ENCODE data around the gene SMG1. TPM values are rescaled to one million over a fixed set of nuclear protein-coding genes. Genes with fewer than 3 reads are reported as not detected.
"Not testable (repeated sequence)": the region's sequence is repeated elsewhere in the genome, so short reads cannot be mapped to it uniquely, and the experiment has no call there.

The SMG1 gene
- total RNA-seq, 2 experiments from 2014 or later = 111 to 147 TPM

DNA sequence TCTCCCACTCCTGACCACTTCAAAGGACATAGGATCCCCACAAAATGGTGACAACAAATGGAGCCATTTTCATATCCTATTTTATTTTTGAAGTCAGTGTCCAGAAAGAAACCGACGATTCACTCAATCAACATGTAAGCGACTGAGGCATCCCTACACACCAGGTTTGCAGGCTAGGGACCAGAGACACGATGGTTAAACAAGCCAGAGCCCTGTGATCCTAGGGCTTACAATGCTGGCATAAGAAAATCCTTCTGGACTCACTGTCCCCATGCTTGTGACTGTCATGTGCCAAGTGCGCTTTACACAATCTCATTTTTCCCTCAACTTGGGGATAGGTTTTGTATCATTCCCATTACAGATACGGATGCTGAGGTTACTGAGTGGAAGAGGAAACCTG is 145.0 kb downstream of the SMG1 start:
- ATAC-seq; H3K27ac Mint-ChIP-seq; H3K27me3 Mint-ChIP-seq; CTCF ChIA-PET; H3K9me3 Mint-ChIP-seq (ENCODE audit: low read depth); H3K4me3 Mint-ChIP-seq; DNase-seq: not testable (repeated sequence)
- Mint-ChIP-seq H3K4me1 (peaks cover 35% of the 10 kb centered on the region), H3K36me3 (peaks cover 38% of the 10 kb centered on the region)

DNA sequence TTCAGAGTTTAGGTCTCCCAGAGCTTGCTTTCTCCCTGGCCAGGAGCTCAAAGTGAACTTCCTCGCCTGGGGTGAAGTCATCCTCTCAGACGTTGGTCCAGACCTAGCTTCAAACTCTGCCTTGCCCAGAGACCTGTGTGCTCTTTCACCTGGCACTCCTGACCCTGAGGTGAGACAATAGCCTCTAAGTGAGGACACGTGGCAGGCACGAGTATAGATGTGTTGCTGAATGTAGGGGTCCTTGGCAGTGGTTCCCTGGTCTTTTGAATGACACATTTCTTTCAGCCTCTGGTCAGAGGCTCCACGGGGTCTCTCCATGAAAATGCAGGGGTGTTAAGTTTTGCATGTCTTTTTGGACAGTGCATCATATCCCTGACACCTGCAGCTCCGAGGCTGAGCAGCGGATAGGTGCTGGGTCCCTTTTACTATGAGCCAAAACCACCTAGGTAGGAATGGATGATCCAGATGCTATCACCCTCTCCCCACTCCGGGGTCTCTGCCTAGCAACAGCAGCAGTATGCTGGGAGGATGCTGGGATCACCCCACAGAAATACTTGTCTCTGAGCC is 145.7 kb downstream of the SMG1 start:
- peaks cover 31% of the 10 kb centered on the region for H3K36me3 Mint-ChIP-seq
- CTCF ChIA-PET; H3K9me3 Mint-ChIP-seq (ENCODE audit: low read depth); DNase-seq; H3K4me3 Mint-ChIP-seq; ATAC-seq; H3K27me3 Mint-ChIP-seq; H3K27ac Mint-ChIP-seq: not testable (repeated sequence)
- peaks cover 28% of the 10 kb centered on the region for H3K4me1 Mint-ChIP-seq

DNA sequence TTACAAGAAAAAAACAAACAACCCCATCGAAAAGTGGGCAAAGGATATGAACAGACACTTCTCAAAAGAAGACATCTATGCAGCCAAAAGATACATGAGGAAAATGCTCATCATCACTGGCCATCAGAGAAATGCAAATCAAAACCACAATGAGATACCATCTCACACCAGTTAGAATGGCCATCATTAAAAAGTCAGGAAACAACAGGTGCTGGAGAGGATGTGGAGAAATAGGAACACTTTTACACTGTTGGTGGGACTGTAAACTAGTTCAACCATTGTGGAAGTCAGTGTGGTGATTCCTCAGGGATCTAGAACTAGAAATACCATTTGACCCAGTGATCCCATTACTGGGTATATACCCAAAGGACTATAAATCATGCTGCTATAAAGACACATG is 148.5 kb downstream of the SMG1 start:
- H3K36me3 Mint-ChIP-seq; H3K9me3 Mint-ChIP-seq (ENCODE audit: low read depth); CTCF ChIA-PET; ATAC-seq; H3K4me1 Mint-ChIP-seq; H3K27me3 Mint-ChIP-seq; H3K27ac Mint-ChIP-seq; H3K4me3 Mint-ChIP-seq; DNase-seq: not testable (repeated sequence)

DNA sequence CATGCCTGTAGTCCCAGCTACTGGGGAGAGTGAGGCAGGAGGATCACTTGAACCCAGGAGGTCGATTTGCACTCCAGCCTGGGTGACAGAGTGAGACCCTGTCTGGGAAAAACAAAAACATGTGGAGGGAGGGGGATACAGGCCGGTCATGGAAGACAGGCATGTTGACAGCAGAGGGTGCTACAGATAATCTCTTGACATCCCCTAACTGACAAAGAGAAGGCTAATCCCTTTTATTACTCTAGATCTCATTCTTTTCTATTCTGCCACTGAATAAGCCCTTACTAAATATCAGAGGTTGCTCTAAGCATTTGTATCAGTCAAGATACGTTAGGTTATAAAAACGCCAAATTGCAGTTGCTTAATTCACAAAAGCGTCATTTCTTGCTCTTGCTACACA is 149.9 kb downstream of the SMG1 start:
- H3K27me3 Mint-ChIP-seq; H3K9me3 Mint-ChIP-seq (ENCODE audit: low read depth); H3K4me3 Mint-ChIP-seq; DNase-seq; CTCF ChIA-PET; H3K4me1 Mint-ChIP-seq; H3K27ac Mint-ChIP-seq; ATAC-seq: not testable (repeated sequence)
- peaks cover 12% of the 10 kb centered on the region for H3K36me3 Mint-ChIP-seq

DNA sequence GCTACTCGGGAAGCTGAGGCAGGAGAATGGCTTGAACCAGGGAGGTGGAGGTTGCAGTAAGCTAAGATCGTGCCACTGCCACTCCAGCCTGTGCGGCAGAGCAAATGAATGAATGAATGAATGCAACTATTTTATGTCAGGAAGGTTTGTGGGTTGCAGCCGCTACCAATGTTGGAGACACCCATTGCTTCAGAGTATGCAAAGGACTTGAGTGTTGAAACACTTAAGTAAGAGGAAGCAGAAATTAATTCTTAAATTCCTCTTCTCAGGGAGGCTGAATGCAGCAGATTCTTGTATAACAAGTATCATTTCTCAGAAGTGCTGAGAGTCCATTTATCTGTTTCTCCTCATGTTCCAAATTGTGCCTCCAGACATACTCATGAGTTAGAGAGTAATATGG is 151.6 kb downstream of the SMG1 start:
- not testable (repeated sequence) for H3K4me3 Mint-ChIP-seq; H3K27ac Mint-ChIP-seq; H3K27me3 Mint-ChIP-seq; H3K9me3 Mint-ChIP-seq (ENCODE audit: low read depth); DNase-seq; H3K4me1 Mint-ChIP-seq; ATAC-seq
- H3K36me3 Mint-ChIP-seq = peaks cover 16% of the 10 kb centered on the region
- CTCF ChIA-PET = interaction anchor here (0.6 kb wide), 1 partner anchor 9 kb away, joined by 3 read pairs; no protein-coding TSS in a partner anchor

DNA sequence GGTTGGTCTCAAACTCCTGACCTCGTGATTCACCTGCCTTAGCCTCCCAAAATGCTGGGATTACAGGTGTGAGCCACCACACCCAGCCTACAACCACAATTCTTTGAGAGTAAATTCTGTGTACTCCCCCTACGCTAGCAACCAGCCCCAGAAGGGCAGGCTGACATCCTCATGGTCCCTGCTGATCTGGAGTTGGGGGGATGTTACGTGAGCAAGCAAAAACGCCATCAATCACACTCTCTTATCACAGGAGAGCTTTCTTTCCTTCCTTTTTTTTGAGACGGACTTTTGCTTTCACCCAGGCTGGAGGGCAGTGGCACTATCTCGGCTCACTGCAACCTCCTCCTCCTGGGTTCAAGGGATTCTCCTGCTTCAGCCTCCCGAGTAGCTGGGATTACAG is 154.0 kb downstream of the SMG1 start:
- Mint-ChIP-seq H3K36me3 (peaks cover 17% of the 10 kb centered on the region), H3K4me1 (peaks cover 15% of the 10 kb centered on the region), H3K27me3 (peaks cover 12% of the 10 kb centered on the region)
- CTCF ChIA-PET; ATAC-seq; H3K4me3 Mint-ChIP-seq; DNase-seq; H3K27ac Mint-ChIP-seq; H3K9me3 Mint-ChIP-seq (ENCODE audit: low read depth): not testable (repeated sequence)

DNA sequence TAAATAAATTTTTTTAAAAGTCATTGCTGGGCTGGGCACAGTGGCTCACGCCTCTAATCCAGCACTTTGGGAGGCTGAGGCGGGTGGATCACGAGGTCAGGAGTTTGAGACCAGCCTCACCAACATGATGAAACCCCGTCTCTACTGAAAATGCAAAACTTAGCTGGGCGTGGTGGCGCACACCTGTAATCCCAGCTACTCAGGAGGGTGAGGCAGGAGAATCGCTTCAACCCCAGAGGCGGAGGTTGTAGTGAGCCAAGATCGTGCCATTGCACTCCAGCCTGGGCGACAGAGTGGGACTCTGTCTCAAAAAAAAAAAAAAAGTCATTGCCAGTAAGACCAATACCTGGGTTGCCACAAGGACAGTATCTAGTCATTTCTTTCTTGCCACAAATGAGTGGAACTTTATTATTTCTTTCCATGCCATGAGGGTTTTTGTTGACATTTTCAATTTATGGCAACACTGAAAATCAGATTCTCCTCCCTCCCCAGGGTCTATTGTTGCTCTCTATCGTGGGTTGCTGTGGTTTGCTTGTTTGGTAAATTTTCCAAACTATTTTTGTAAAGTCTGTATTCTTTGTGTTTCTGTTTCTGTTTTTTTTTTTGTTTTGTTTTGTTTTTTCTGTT is 155.8 kb downstream of the SMG1 start:
- not testable (repeated sequence) for DNase-seq

DNA sequence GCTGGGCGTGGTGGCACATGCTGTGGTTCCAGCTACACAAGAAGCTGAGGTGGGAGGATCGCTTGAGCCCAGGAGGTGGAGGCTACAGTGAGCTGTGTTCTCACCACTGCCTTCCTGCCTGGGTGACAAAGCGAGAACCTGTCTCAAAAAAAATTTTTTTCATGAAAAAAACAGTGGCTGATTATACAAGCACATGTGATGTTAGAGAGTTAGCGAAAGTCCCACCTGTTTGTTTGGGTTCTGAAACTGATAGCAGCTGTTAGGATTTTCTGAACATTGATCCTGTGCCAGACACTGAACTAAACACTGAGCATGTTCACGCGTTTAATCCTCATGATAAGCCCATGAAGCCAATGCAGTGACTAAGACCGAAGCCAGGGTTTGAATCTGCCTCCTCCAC is 159.0 kb downstream of the SMG1 start:
- peak; percentile 70 for DNase-seq
- H3K9me3 Mint-ChIP-seq (ENCODE audit: low read depth); H3K4me3 Mint-ChIP-seq: not testable (repeated sequence)
- ATAC-seq = peak; percentile 66
- H3K4me1 Mint-ChIP-seq = peaks cover 23% of the 10 kb centered on the region
- H3K27me3 Mint-ChIP-seq = peaks cover 12% of the 10 kb centered on the region
- H3K27ac Mint-ChIP-seq = peak overlapping the region; percentile 32
- peaks cover 14% of the 10 kb centered on the region for H3K36me3 Mint-ChIP-seq
- CTCF ChIA-PET = interaction anchor here (0.7 kb wide), 1 partner anchor 21 kb away, joined by 3 read pairs; no protein-coding TSS in a partner anchor

More for the DNA sequence above, 155.8 kb downstream of the SMG1 start:
- peak; percentile 21 for ATAC-seq
- peaks cover 17% of the 10 kb centered on the region for H3K36me3 Mint-ChIP-seq
- CTCF ChIA-PET; H3K27ac Mint-ChIP-seq; H3K9me3 Mint-ChIP-seq (ENCODE audit: low read depth); H3K4me3 Mint-ChIP-seq: not testable (repeated sequence)
- H3K4me1 Mint-ChIP-seq = peaks cover 21% of the 10 kb centered on the region
- H3K27me3 Mint-ChIP-seq = peaks cover 12% of the 10 kb centered on the region

DNA sequence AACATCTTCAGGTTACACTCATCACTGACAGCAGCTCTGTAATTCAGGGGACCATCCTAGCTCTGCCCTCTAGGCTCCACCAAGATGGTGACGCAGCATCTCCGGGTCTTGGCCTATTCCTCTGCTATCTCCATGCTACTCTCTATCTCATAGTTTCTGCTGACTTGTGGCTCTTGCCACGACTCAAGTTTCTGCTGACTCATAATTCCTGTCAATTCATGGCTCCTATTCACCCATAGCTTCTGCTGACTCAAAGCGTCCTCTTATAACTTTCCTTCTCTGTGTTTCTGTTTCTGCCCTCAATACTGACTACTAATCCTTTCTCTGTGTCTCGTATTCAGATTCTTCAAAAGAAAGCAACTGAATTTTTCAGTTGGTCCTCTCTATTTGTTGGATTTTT is 163.5 kb downstream of the SMG1 start:
- CTCF ChIA-PET; H3K27me3 Mint-ChIP-seq; H3K4me3 Mint-ChIP-seq; H3K9me3 Mint-ChIP-seq (ENCODE audit: low read depth); H3K36me3 Mint-ChIP-seq; DNase-seq; H3K27ac Mint-ChIP-seq: not testable (repeated sequence)
- peaks cover 22% of the 10 kb centered on the region for H3K4me1 Mint-ChIP-seq
- ATAC-seq = peak; percentile 73

DNA sequence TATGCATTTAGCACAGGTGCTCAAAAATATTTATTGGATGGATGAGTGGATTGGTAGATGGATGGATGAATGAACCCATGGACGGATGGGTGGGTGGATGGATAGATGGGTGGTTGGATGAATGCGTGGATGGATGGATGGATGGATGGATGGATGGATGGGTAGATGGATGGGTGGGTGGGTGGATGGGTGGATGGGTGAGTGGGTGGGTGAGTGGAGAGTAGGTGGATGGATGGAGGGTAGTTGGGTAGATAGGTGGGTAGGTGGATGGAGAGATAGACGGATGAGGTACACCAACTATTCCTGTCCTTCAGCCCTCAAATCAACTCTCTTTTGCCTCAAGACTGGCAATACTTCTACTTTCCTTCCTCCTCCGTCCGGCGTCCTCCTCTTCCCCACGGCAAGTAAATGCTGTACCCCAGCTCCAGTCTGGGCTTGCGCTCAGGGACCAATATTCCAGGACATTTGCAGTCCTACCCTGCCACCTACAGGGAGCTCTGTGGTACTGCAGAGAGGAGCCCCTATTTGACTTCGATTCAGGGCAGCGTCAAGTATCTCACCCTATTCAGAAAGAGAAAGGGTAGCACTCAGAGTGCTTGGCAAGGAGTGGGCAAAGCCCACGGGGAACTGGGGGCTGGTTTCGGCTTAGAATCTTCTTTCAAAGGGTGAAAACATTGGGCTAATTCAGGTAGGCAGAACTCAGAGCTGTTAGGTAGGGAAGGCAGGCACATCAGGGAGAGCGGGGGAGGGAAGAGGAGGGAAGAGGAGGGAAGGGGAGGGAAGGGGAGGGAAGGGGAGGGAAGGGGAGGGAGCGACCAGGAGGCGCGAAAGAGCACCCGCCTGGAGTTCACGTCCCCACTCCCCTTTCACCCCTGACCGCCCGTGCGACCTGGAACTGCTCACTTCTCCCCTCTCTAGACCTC is 166.3 kb downstream of the SMG1 start:
- H3K4me3 Mint-ChIP-seq; H3K27ac Mint-ChIP-seq; H3K9me3 Mint-ChIP-seq (ENCODE audit: low read depth); H3K36me3 Mint-ChIP-seq; H3K27me3 Mint-ChIP-seq; CTCF ChIA-PET: not testable (repeated sequence)
- DNase-seq = peak; percentile 76
- ATAC-seq = peak; percentile 72
- H3K4me1 Mint-ChIP-seq = peaks cover 27% of the 10 kb centered on the region

DNA sequence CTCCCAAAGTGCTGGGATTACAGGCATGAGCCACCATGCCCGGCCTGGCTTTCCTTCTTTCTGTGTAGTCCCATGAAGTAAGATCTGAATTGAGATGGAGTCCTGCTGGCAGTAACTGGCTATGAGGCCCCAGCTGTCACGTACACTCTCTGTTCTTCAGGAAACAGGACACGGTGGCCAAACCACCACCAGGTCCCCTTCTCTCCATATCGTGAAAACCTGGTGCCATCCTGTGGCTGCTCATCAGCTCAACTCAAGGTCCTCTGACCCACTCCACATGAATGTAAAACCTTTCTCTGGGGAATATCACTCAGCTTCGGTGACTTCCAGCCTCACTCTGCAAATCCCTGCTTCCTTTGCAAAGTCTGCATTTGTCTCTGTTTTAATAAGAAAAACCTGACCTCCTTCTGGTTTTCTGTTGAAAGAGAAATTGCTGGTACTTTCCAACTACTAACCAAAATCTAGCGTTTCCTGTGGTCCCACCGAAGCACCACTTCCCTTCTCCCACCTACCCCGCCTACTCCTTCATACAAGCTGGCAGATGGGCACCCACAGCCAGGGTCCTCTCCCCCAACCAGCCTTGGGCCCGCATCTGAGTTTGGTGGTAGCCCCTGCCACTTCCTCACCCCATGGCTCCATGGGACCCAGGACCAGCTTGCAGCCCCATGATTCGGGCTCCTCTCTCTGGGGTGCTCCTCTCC is 168.1 kb downstream of the SMG1 start:
- H3K27ac Mint-ChIP-seq = peak overlapping the region; percentile 64
- H3K27me3 Mint-ChIP-seq; H3K36me3 Mint-ChIP-seq; H3K9me3 Mint-ChIP-seq (ENCODE audit: low read depth); CTCF ChIA-PET; H3K4me3 Mint-ChIP-seq: not testable (repeated sequence)
- ATAC-seq = peak; percentile 44
- DNase-seq = peak; percentile 62
- peaks cover 27% of the 10 kb centered on the region for H3K4me1 Mint-ChIP-seq

DNA sequence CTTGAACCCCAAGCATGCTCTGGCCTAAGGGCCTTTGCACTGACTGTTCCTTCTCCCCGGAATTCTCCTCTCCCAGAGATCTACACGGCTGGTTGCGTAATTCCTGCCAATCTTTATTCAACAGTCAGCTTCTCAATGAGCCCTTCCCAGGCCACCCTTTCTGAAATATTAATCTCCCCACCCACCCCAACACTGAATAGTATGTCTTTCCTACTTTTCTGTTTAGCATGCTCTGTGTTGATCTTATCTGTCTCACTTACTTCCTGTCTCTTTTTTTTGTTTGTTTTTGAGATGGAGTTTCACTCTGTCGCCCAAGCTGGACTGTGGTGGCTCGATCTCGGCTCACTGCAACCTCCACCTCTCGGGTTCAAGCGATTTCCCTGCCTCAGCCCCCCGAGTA is 169.6 kb downstream of the SMG1 start:
- not testable (repeated sequence) for H3K27me3 Mint-ChIP-seq; H3K36me3 Mint-ChIP-seq; ATAC-seq; DNase-seq; H3K9me3 Mint-ChIP-seq (ENCODE audit: low read depth)
- Mint-ChIP-seq H3K27ac (peak overlapping the region; percentile 67), H3K4me1 (peaks cover 26% of the 10 kb centered on the region), H3K4me3 (peak overlapping the region; percentile 10)
- CTCF ChIA-PET = interaction anchor here (0.6 kb wide), 1 partner anchor 1550 kb away, joined by 4 read pairs; no protein-coding TSS in a partner anchor

All from activated CD8-positive, alpha-beta memory T cell treated with anti-CD3 and anti-CD28 coated beads, Interleukin-2, amount 10 ng/mL, durations not matched to agents 7 days and 5 days (primary cell).